Endothelial cell of umbilical vein (primary cell): ENCODE data around the gene RIMS4. TPM values are rescaled to one million over a fixed set of nuclear protein-coding genes. Genes with fewer than 3 reads are reported as not detected.

ENCODE experiments used
- BruUV-seq: library from RNA; stranded (reverse); fragments of 400-500 nt; replicated peaks from 2 replicates; lab custom pipeline; 2021; lab: Mats Ljungman, UMichigan
- CTCF ChIA-PET: fragments of 300-600, 350-600 bp; sonication (Branson Sonifier 250); formaldehyde crosslinking; loops from one replicate; lab custom pipeline; 2021; ENCODE audit warnings: antibody characterized with exemption, inconsistent platforms; lab: Charles Lee
- POLR2A ChIA-PET: fragments of 300-600, 350-600 bp; sonication (Branson Sonifier 250); formaldehyde crosslinking; loops from one replicate; lab custom pipeline; 2021; ENCODE audit warnings: antibody characterized with exemption, inconsistent platforms; lab: Charles Lee
- DNase-seq: peaks from one replicate; pipeline ENCODE4 v3.0.0-alpha.2; 2011; ENCODE audit warnings: low read depth, low spot score
- FAIRE-seq: peaks from 2 replicates; lab custom pipeline; 2011; peaks lifted over from hg19 to GRCh38; lab: Jason Lieb, UNC
- H2AFZ ChIP-seq: 2 replicates; pipeline ENCODE4 v1.6.0; 2012; ENCODE audit warnings: low read depth, low read length, control low read depth, inconsistent platforms
- H3K27ac ChIP-seq: 2 replicates; pipeline ENCODE4 v1.5.1; 2011; ENCODE audit warnings: low read depth, mild to moderate bottlenecking, control low read depth, low read length, moderate library complexity; ENCODE audit not compliant: insufficient read depth
- H3K27me3 ChIP-seq, 2 experiments: 2 replicates each; pipeline versions ENCODE4 v1.6.0 to v1.6.1; 2011; ENCODE audit warnings: low read length in 2 of 2, mixed read lengths in 1 of 2; ENCODE audit not compliant: control insufficient read depth in 2 of 2, insufficient read depth in 2 of 2
- H3K36me3 ChIP-seq, 2 experiments: 2 replicates in 1 of 2; 3 replicates in 1 of 2; pipeline ENCODE4 v1.5.1; 2011; ENCODE audit warnings: low read length in 2 of 2, mild to moderate bottlenecking in 1 of 2, moderate library complexity in 1 of 2; ENCODE audit not compliant: control insufficient read depth in 2 of 2, insufficient read depth in 2 of 2; ENCODE audit errors: extremely low read depth in 1 of 2
- H3K4me1 ChIP-seq: 3 replicates; pipeline ENCODE4 v1.5.1; 2011; ENCODE audit warnings: mild to moderate bottlenecking, low read length; ENCODE audit not compliant: control insufficient read depth, insufficient read depth; ENCODE audit errors: extremely low read depth
- H3K4me2 ChIP-seq: 2 replicates; pipeline ENCODE4 v1.6.1; 2011; ENCODE audit warnings: low read length, control low read depth, mixed read lengths; ENCODE audit not compliant: insufficient read depth
- H3K4me3 ChIP-seq, 3 experiments: fragments of 200-600 bp in 1 of 3; sonication (generic), shearing (Covaris generic) in 1 of 3; replicated peaks in 1 of 3; 2 replicates each; pipeline ENCODE4 v1.5.1; 2011 to 2016; ENCODE audit warnings: control low read depth in 3 of 3, low read length in 3 of 3, mild to moderate bottlenecking in 2 of 3, inconsistent platforms in 1 of 3, low read depth in 1 of 3, moderate library complexity in 1 of 3; ENCODE audit not compliant: insufficient read depth in 1 of 3
- H3K79me2 ChIP-seq: 2 replicates; pipeline ENCODE4 v1.6.0; 2012; ENCODE audit warnings: low read length, inconsistent platforms; ENCODE audit not compliant: control insufficient read depth, insufficient read depth
- H3K9ac ChIP-seq: replicated peaks from 2 replicates; pipeline ENCODE3; 2011; ENCODE audit warnings: low read length, control low read depth; ENCODE audit not compliant: insufficient read depth; ENCODE audit errors: extremely low read depth
- H3K9me1 ChIP-seq: replicated peaks from 3 replicates; pipeline ENCODE4 v1.6.0; 2011; ENCODE audit warnings: mild to moderate bottlenecking, low read length; ENCODE audit not compliant: control insufficient read depth, insufficient read depth; ENCODE audit errors: extremely low read depth
- H3K9me3 ChIP-seq: replicated peaks from 2 replicates; pipeline ENCODE4 v1.5.1; 2012; ENCODE audit warnings: low read length, inconsistent platforms; ENCODE audit not compliant: control insufficient read depth, insufficient read depth
- H4K20me1 ChIP-seq: replicated peaks from 2 replicates; pipeline ENCODE3; 2011; ENCODE audit warnings: mild to moderate bottlenecking, low read length; ENCODE audit not compliant: control insufficient read depth, insufficient read depth; ENCODE audit errors: extremely low read depth
- EZH2 ChIP-seq: IDR thresholded peaks from 2 replicates; pipeline ENCODE4 v1.6.1; 2012; ENCODE audit warnings: borderline replicate concordance, low read depth, mild to moderate bottlenecking, moderate library complexity, low read length, inconsistent platforms; ENCODE audit not compliant: severe bottlenecking
- FOS ChIP-seq: IDR thresholded peaks from 2 replicates; pipeline ENCODE4 v1.6.1; 2011; ENCODE audit warnings: mild to moderate bottlenecking, low read length, moderate library complexity, borderline replicate concordance; ENCODE audit not compliant: insufficient read depth
- GATA2 ChIP-seq: IDR thresholded peaks from 2 replicates; pipeline ENCODE4 v1.7.0; 2011; ENCODE audit warnings: low read depth, mild to moderate bottlenecking, moderate library complexity, mixed read lengths, low read length; ENCODE audit not compliant: insufficient read length, insufficient read depth
- JUN ChIP-seq: IDR thresholded peaks from 2 replicates; pipeline ENCODE4 v1.6.1; 2011; ENCODE audit warnings: borderline replicate concordance, low read depth; ENCODE audit not compliant: insufficient read length, insufficient read depth
- MYC ChIP-seq: IDR thresholded peaks from one replicate; pipeline ENCODE4 v1.6.1; 2011; ENCODE audit warnings: mild to moderate bottlenecking, low read depth, low read length
- POLR2A ChIP-seq: IDR thresholded peaks from 2 replicates; pipeline ENCODE4 v1.6.1; 2012; ENCODE audit warnings: low read depth, mild to moderate bottlenecking, control low read depth, low read length
- POLR2AphosphoS5 ChIP-seq: IDR thresholded peaks from 2 replicates; pipeline ENCODE4 v1.6.1; 2012; ENCODE audit warnings: low read depth, mild to moderate bottlenecking, control low read depth, low read length, moderate library complexity; ENCODE audit not compliant: insufficient read depth
- dilution Hi-C: fragments of 300-500 bp; cut with MboI; formaldehyde crosslinking; loops from one replicate; pipeline ENCODE4 v1.15.0; 2019; ENCODE audit warnings: low sequenced_read_pairs; ENCODE audit not compliant: extremely low pct_ligation_motif_present
- intact Hi-C: fragments of 100-400 bp; cut with micrococcal nuclease; formaldehyde crosslinking; loops from one replicate; pipeline ENCODE4 v1.10.0; 2022
- polyA plus RNA-seq, 4 experiments: library from polyadenylated mRNA; depleted of rRNA in 3 of 4; stranded (reverse) in 3 of 4; unstranded in 1 of 4; fragments of >200 nt; gene quantifications; 2 replicates each; pipeline versions ENCODE4 v1.2.1 to v1.2.3, GENCODE V29; 2011 to 2012; ENCODE audit warnings: missing spikeins in 1 of 4
- total RNA-seq: library from RNA; stranded (reverse); gene quantifications from 2 replicates; pipeline ENCODE4 v1.2.3, GENCODE V29; 2021
- TF ChIP-seq, protein P1 (sequence below): IDR thresholded peaks from 2 replicates; pipeline ENCODE4 v1.6.1; 2011; ENCODE audit not compliant: insufficient read depth, insufficient read length
- TF ChIP-seq, protein P2 (sequence below), 2 donors: IDR thresholded peaks; 1 replicate in 1 of 2; 2 replicates in 1 of 2; pipeline ENCODE4 v1.5.1; 2011; ENCODE audit warnings: low read length in 2 of 2, mild to moderate bottlenecking in 2 of 2, moderate library complexity in 2 of 2, control low read depth in 1 of 2, inconsistent platforms in 1 of 2, low read depth in 1 of 2; ENCODE audit not compliant: insufficient read depth in 1 of 2; ENCODE audit errors: extremely low read depth in 1 of 2

RIMS4 gene
- total and polyA plus RNA-seq, 2 donors (not counting 3 experiments of a cell fraction or from before 2014, with no cell fraction given) = not detected

GRCh38 chr20:44856442-44856841 is 46.1 kb upstream of the RIMS4 start:
- no TSS peak for BruUV-seq
- DNase-seq = no peak
- no peaks in the 10 kb centered on the region for H3K27me3 ChIP-seq
- ChIA-PET CTCF (no interaction called here), POLR2A (no interaction called here)
- no peak overlapping the region for H3K4me2 ChIP-seq
- no peak overlapping the region for H3K9ac ChIP-seq
- no peaks in the 10 kb centered on the region for H3K9me1 ChIP-seq
- no peaks in the 10 kb centered on the region for H3K79me2 ChIP-seq
- H4K20me1 ChIP-seq = no peaks in the 10 kb centered on the region
- no peaks in the 10 kb centered on the region for H3K9me3 ChIP-seq
- no peaks in the 10 kb centered on the region for H3K36me3 ChIP-seq
- dilution Hi-C loops (no loop called here), intact Hi-C loops (no loop called here)
- H3K4me1 ChIP-seq = no peaks in the 10 kb centered on the region
- H2AFZ ChIP-seq = no peak overlapping the region
- H3K27ac ChIP-seq = no peak overlapping the region
- no peak for FAIRE-seq
- H3K4me3 ChIP-seq = no peak overlapping the region
- TF ChIP-seq POLR2A (no peak), FOS (no peak), MYC (no peak), EZH2 (no peak), POLR2AphosphoS5 (no peak), GATA2 (no peak), JUN (no peak)
- TF ChIP-seq, protein P1, sequence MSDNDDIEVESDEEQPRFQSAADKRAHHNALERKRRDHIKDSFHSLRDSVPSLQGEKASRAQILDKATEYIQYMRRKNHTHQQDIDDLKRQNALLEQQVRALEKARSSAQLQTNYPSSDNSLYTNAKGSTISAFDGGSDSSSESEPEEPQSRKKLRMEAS = no peak
- TF ChIP-seq, protein P2, sequence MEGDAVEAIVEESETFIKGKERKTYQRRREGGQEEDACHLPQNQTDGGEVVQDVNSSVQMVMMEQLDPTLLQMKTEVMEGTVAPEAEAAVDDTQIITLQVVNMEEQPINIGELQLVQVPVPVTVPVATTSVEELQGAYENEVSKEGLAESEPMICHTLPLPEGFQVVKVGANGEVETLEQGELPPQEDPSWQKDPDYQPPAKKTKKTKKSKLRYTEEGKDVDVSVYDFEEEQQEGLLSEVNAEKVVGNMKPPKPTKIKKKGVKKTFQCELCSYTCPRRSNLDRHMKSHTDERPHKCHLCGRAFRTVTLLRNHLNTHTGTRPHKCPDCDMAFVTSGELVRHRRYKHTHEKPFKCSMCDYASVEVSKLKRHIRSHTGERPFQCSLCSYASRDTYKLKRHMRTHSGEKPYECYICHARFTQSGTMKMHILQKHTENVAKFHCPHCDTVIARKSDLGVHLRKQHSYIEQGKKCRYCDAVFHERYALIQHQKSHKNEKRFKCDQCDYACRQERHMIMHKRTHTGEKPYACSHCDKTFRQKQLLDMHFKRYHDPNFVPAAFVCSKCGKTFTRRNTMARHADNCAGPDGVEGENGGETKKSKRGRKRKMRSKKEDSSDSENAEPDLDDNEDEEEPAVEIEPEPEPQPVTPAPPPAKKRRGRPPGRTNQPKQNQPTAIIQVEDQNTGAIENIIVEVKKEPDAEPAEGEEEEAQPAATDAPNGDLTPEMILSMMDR (IDR thresholded peaks at IDR 0.05; ENCODE audit: extremely low read depth in 1 of 2, insufficient read depth in 1 of 2, low read depth in 1 of 2, low read length in 2 of 2) = no peak
